22Rv1 (cell line): ENCODE measurements around the gene SPAG17.

Experiments used
- H3K27ac ChIP-seq: fragments of 450-650 bp; 2 replicates; pipeline ENCODE4 v1.5.1; 2017
- ZFX ChIP-seq: fragments of 450-650 bp; IDR thresholded peaks from 2 replicates; pipeline ENCODE4 v1.6.1; 2017; ENCODE audit warnings: antibody characterized with exemption, borderline replicate concordance
- TF ChIP-seq, protein P1 (sequence below): fragments of 450-650 bp; IDR thresholded peaks from 2 replicates; pipeline ENCODE4 v1.5.1; 2017; ENCODE audit warnings: mild to moderate bottlenecking

Gene SPAG17

GRCh38 chr1:118047650-118048224 lies 137.3 kb downstream of the SPAG17 start:
- TF ChIP-seq, protein P1, sequence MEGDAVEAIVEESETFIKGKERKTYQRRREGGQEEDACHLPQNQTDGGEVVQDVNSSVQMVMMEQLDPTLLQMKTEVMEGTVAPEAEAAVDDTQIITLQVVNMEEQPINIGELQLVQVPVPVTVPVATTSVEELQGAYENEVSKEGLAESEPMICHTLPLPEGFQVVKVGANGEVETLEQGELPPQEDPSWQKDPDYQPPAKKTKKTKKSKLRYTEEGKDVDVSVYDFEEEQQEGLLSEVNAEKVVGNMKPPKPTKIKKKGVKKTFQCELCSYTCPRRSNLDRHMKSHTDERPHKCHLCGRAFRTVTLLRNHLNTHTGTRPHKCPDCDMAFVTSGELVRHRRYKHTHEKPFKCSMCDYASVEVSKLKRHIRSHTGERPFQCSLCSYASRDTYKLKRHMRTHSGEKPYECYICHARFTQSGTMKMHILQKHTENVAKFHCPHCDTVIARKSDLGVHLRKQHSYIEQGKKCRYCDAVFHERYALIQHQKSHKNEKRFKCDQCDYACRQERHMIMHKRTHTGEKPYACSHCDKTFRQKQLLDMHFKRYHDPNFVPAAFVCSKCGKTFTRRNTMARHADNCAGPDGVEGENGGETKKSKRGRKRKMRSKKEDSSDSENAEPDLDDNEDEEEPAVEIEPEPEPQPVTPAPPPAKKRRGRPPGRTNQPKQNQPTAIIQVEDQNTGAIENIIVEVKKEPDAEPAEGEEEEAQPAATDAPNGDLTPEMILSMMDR = no peak
- no peak for TF ChIP-seq ZFX
- no peak overlapping the region for H3K27ac ChIP-seq

GRCh38 chr1:118047006-118047649 lies 137.9 kb downstream of the SPAG17 start:
- no peak for TF ChIP-seq ZFX
- TF ChIP-seq, protein P1 = no peak
- H3K27ac ChIP-seq = no peak overlapping the region

GRCh38 chr1:118043624-118044023 lies 141.4 kb downstream of the SPAG17 start:
- no peak for TF ChIP-seq ZFX
- TF ChIP-seq, protein P1 = no peak
- no peak overlapping the region for H3K27ac ChIP-seq

- TF ChIP-seq, protein P1 = no peak
- no peak for TF ChIP-seq ZFX
- H3K27ac ChIP-seq = no peak overlapping the region
Observed at GRCh38 chr1:118042501-118042900, 142.5 kb downstream of the SPAG17 start.

DNA sequence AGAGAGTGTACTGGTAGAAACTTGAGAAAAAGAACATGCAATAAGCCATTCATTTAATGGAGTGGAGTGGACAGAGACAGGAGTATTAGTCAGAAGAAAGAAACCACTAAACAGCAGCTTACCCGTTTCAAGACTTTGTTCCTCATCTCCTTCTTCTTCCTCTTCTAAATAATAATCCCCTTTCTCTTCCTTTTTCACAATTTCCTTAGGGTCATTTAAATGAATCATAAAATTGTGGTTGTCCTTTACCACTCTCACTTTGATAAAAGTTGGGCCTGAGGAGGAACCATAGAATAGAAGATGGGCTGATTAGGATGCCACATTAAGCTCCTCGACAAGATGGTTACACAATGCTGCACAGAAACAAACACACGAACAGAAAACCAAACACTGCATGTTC lies 145.9 kb downstream of the SPAG17 start:
- no peak overlapping the region for H3K27ac ChIP-seq
- TF ChIP-seq, protein P1 = no peak
- no peak for TF ChIP-seq ZFX

DNA sequence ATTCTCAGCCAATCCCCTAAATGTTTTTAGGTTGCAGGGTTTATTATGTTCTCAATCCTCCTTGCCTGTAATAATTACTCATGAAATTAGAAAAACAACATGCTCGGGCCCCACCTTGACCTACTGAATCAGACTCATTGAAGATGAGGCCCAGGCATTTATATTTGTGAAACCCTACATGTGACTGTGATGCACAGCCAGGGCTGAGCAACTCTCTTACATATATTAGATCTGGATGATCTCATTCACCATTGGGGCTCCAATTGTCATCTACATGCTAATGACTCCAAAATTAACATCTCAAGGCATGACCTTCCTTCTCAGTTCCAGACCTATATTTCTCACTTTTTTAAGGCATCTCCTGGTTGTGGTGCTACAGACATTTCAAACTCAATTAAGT lies 152.1 kb downstream of the SPAG17 start:
- H3K27ac ChIP-seq = no peak overlapping the region
- TF ChIP-seq, protein P1 = no peak
- TF ChIP-seq ZFX = no peak

GRCh38 chr1:118028267-118028666 lies 156.8 kb downstream of the SPAG17 start:
- no peak for TF ChIP-seq ZFX
- TF ChIP-seq, protein P1 = no peak
- no peak overlapping the region for H3K27ac ChIP-seq
